ENCODE measurements around the gene SERTM2. TPM values are rescaled to one million over a fixed set of nuclear protein-coding genes. Genes with fewer than 3 reads are reported as not detected.
A peak's percentile ranks its signal among the peaks of the same experiment; 100 is the strongest.

Gene SERTM2
- total RNA-seq, 2 donors from 2014 or later = 0.05 TPM; not detected in 1

DNA sequence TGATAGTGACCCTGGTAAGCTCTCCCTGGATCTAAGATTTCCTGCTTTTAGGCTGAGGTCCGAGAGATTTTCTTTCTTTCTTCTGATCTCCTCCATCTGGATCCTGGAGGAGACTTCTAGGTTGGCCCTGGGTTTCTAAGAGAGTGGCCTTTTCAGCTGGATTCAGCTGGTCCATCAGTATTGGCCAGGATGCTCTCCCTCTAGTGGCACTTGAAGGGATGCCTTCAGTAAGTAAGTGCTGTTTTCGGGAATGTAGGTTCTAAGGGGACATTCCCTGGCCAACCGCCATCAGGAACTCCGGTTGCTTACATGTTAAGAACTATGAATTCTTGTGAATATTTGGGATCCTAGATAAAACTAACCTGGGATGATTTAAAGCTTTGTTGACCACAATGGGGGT lies 56.9 kb downstream of the SERTM2 start:
- Histone ChIP-seq H3K4me1 (no peaks in the 10 kb centered on the region), H3K36me3 (no peaks in the 10 kb centered on the region), H3K9me3 (no peaks in the 10 kb centered on the region), H3K27ac (no peak overlapping the region), H3K4me3 (no peak overlapping the region), H3K9ac (ENCODE audit: low read depth in 2 of 2, low read length in 2 of 2) (no peak overlapping the region), H3K27me3 (no peaks in the 10 kb centered on the region)
- peak; percentile 15 for TF ChIP-seq CTCF (IDR thresholded peaks at IDR 0.05)
- DNase-seq = no peak
- intact Hi-C loops (cut with DNase I) = no loop called here

GRCh38 chrX:111568817-111569216 lies 57.4 kb downstream of the SERTM2 start:
- no peaks in the 10 kb centered on the region for H3K36me3 ChIP-seq
- no peaks in the 10 kb centered on the region for H3K9me3 ChIP-seq
- intact Hi-C loops (cut with DNase I) = no loop called here

More at GRCh38 chrX:111568817-111569216, 57.4 kb downstream of the SERTM2 start:
- H3K9ac ChIP-seq (ENCODE audit: low read depth in 2 of 2, low read length in 2 of 2) = no peak overlapping the region
- TF ChIP-seq CTCF (IDR thresholded peaks at IDR 0.05) = no peak
- H3K4me1 ChIP-seq = no peaks in the 10 kb centered on the region
- no peak overlapping the region for H3K4me3 ChIP-seq
- H3K27ac ChIP-seq = no peak overlapping the region
- no peak for DNase-seq
- H3K27me3 ChIP-seq = no peaks in the 10 kb centered on the region

Other genes with a start within 250 kb of the SERTM2 start
- gene CAPN6, start 241.2 kb upstream of the SERTM2 start, total RNA-seq = 1 to 10 TPM; 2.4 to 4.7 TPM
- under 1 TPM; 0.11 to 0.40 TPM for gene DCX, start 99.5 kb upstream of the SERTM2 start, total RNA-seq
- 10 to 100 TPM; 50.3 to 51.7 TPM for gene ALG13, start 169.5 kb downstream of the SERTM2 start, total RNA-seq